GM12872 (cell line): Measurements from ENCODE around the gene NIN.

Experiments
- TF ChIP-seq, protein P1 (sequence below): IDR thresholded peaks from 3 replicates; pipeline ENCODE4 v1.5.1; 2011; ENCODE audit warnings: low read depth, mild to moderate bottlenecking, low read length, moderate library complexity; ENCODE audit not compliant: insufficient read depth

Gene NIN

DNA sequence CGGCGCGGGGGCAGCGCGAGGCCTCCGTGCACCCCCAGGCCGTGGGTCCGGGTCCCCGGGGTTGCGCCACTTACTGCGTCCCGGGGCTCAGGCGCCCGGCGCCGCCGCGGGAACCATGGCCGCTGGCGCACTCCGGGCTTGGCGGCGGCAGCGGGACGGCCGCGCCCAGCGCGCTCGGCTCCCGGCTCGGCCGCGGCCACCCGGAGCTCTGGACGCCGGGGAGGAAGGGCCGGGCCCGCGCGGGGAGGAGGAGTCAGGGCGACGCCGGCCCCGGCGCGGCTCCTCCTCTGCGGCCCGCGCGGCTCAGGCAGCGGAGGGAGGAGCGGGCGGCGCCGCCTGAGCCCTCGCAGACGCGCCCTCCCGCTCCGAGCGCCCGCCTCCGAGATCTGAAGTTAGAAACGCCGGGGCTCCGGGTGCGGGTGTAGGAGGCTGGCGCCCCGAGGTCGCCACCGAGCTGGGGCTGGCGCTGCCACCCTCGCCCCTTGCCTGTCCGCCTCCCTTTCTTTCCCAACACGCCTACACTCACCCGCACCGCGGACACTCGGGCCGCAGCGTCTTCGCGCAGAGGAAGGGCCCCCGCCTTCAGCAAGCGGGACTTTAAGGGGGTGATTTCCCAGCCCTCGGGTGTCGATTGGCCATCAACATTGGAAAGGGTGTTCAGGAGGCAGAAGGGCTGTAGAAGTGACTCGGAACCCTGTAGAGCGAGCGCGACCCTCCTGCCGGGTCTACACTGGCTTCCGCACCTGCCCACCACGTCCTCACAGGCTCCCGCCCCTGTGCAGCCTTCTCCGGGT lies at the start of gene NIN:
TSS of gene NIN (minus strand) at position 231 of the 794 bp plus-strand sequence. CDS start 9,106 bp downstream, outside the sequence.
- TF ChIP-seq, protein P1, sequence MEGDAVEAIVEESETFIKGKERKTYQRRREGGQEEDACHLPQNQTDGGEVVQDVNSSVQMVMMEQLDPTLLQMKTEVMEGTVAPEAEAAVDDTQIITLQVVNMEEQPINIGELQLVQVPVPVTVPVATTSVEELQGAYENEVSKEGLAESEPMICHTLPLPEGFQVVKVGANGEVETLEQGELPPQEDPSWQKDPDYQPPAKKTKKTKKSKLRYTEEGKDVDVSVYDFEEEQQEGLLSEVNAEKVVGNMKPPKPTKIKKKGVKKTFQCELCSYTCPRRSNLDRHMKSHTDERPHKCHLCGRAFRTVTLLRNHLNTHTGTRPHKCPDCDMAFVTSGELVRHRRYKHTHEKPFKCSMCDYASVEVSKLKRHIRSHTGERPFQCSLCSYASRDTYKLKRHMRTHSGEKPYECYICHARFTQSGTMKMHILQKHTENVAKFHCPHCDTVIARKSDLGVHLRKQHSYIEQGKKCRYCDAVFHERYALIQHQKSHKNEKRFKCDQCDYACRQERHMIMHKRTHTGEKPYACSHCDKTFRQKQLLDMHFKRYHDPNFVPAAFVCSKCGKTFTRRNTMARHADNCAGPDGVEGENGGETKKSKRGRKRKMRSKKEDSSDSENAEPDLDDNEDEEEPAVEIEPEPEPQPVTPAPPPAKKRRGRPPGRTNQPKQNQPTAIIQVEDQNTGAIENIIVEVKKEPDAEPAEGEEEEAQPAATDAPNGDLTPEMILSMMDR, result no peak

- TF ChIP-seq, protein P1, result no peak
Measured at GRCh38 chr14:50875359-50876070, 44.6 kb upstream of the NIN start.

DNA sequence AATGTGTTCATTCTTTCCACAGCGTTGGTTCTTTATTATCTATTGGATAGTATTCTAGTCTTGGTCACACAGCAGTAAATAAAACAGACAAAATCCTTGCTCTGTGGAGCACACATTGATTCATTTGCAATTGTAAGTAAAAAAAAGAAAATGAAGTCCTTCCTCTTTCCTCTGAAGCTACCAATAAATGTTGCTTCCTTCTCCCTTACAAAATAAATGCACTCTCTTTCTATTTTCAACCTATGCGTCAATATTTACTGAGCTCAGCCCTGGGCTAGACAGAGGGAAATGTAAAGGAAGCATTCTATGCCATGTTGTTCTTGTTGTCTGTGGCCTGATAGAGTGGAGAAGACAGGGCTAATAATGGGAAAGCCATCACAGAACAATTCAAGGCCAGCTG lies 43.8 kb upstream of the NIN start:
- TF ChIP-seq, protein P1, result no peak

GRCh38 chr14:50871914-50872732 lies 41.2 kb upstream of the NIN start, which contains the start of gene ABHD12B:
Gene ABHD12B, plus strand, starts transcription at chr14:50872053. Its CDS starts 122 bp downstream, at chr14:50872175.
- TF ChIP-seq, protein P1, result no peak

GRCh38 chr14:50871228-50871627 lies 40.3 kb upstream of the NIN start:
- TF ChIP-seq, protein P1, result 0 out of 3 replicates have a peak, but pooled peaks have one; percentile 6

DNA sequence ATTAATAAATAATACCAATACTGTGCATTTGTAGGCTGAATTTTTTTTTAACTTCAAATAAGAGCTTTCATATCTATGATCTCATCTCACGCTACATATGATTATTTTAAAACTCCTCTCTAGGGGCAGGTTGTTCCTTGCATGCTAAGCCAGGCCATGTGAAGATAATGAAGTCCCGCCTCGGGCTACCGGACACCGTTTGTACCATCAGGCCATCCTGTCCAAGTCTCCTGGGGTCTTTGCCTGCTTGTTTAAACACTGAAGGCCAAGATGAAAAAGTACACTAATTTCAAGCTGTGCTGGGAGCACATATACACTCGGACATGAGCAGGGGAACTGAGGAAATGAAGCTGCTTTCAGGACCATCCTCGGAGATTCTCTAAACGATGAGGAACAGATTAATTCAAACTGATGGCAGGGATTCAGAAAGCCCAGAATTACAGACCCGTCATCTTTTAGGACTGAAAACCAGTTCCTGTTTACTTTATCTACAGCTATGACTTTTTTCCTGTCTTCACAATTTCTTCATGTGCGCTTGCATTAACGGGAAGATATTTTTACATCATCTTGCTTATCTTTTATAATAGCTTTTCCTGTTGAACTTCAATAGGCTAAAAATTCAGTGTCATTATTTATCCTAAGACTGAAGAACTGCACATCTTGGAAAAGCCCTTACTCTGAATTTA lies 34.6 kb upstream of the NIN start:
- TF ChIP-seq, protein P1, result no peak
